HepG2 (cell line): ENCODE results near the gene ALCAM. TPM values are rescaled to one million over a fixed set of nuclear protein-coding genes. Genes with fewer than 3 reads are reported as not detected.

ENCODE experiments used
- ETV5 ChIP-seq: IDR thresholded peaks from 2 replicates; pipeline ENCODE4 v1.6.1; 2018; ENCODE audit warnings: missing biosample characterization, missing genetic modification reagents, inconsistent platforms, borderline replicate concordance
- HNF4A ChIP-seq: sonication (generic); formaldehyde crosslinking; IDR thresholded peaks from 2 replicates; pipeline ENCODE4 v1.4.0; 2020; ENCODE audit warnings: missing genetic modification reagents
- HNRNPL ChIP-seq: fragments of 200-400 bp; formaldehyde crosslinking; IDR thresholded peaks from 2 replicates; pipeline ENCODE4 v1.6.1; 2017; ENCODE audit warnings: mild to moderate bottlenecking, low read depth, low read length
- JARID2 ChIP-seq: sonication (generic); formaldehyde crosslinking; IDR thresholded peaks from 2 replicates; pipeline ENCODE4 v1.8.1; 2023; ENCODE audit warnings: missing genetic modification reagents, inconsistent platforms; ENCODE audit not compliant: insufficient replicate concordance
- KAT8 ChIP-seq: IDR thresholded peaks from 2 replicates; pipeline ENCODE4 v1.6.1; 2016; ENCODE audit warnings: missing genetic modification reagents, missing compliant biosample characterization
- KDM1A ChIP-seq: IDR thresholded peaks from 2 replicates; pipeline ENCODE4 v1.6.1; 2016; ENCODE audit warnings: missing compliant biosample characterization
- MAFG ChIP-seq: sonication (generic); formaldehyde crosslinking; IDR thresholded peaks from 2 replicates; pipeline ENCODE4 v1.5.1; 2020; ENCODE audit warnings: mild to moderate bottlenecking, missing genetic modification reagents
- POGZ ChIP-seq: sonication (generic); formaldehyde crosslinking; IDR thresholded peaks from 2 replicates; pipeline ENCODE4 v1.4.0; 2020; ENCODE audit warnings: mild to moderate bottlenecking, missing genetic modification reagents
- PRMT3 ChIP-seq: sonication (generic); formaldehyde crosslinking; IDR thresholded peaks from 2 replicates; pipeline ENCODE4 v1.8.1; 2022; ENCODE audit warnings: low read depth, mild to moderate bottlenecking, moderate library complexity, missing genetic modification reagents, borderline replicate concordance
- RBM22 ChIP-seq: fragments of 200-400 bp; formaldehyde crosslinking; optimal IDR thresholded peaks from 2 replicates; pipeline ENCODE3; 2017; ENCODE audit warnings: mild to moderate bottlenecking, low read length, moderate library complexity
- RCOR2 ChIP-seq: IDR thresholded peaks from 2 replicates; pipeline ENCODE4 v1.6.1; 2016; ENCODE audit warnings: missing biosample characterization, missing genetic modification reagents
- SALL1 ChIP-seq: sonication (generic); formaldehyde crosslinking; IDR thresholded peaks from 2 replicates; pipeline ENCODE4 v1.8.0; 2022; ENCODE audit warnings: mild to moderate bottlenecking, missing genetic modification reagents
- SNAI1 ChIP-seq: sonication (generic); formaldehyde crosslinking; IDR thresholded peaks from 2 replicates; pipeline ENCODE4 v1.5.0; 2020; ENCODE audit warnings: mild to moderate bottlenecking, missing genetic modification reagents, borderline replicate concordance
- ZC3H13 ChIP-seq: sonication (generic); formaldehyde crosslinking; IDR thresholded peaks from 2 replicates; pipeline ENCODE4 v1.8.1; 2023; ENCODE audit warnings: mild to moderate bottlenecking, missing genetic modification reagents, moderate library complexity
- ZKSCAN1 ChIP-seq: fragments of 150-350 bp; IDR thresholded peaks from 2 replicates; pipeline ENCODE4 v1.6.1; 2014; ENCODE audit warnings: low read length
- ZNF496 ChIP-seq: sonication (generic); formaldehyde crosslinking; IDR thresholded peaks from 2 replicates; pipeline ENCODE4 v1.8.1; 2023; ENCODE audit warnings: mild to moderate bottlenecking, moderate library complexity, missing genetic modification reagents; ENCODE audit not compliant: insufficient replicate concordance
- ZNF776 ChIP-seq: sonication (generic); formaldehyde crosslinking; IDR thresholded peaks from 2 replicates; pipeline ENCODE4 v1.4.0; 2020; ENCODE audit warnings: mild to moderate bottlenecking, missing genetic modification reagents
- polyA plus RNA-seq, 8 experiments: library from polyadenylated mRNA; depleted of rRNA in 3 of 8; stranded (reverse) in 7 of 8; unstranded in 1 of 8; fragments of >200 nt; fragmentation: Illumina TruSeq in 4 of 8; extraction: Trizol in 4 of 8; gene quantifications; 2 replicates each; pipeline versions ENCODE4 v1.2.1 to v1.2.3, GENCODE V29; 2011 to 2016; ENCODE audit warnings: low read depth in 4 of 8, missing spikeins in 1 of 8, mixed read lengths in 1 of 8; ENCODE audit not compliant: insufficient read depth in 1 of 8
- total RNA-seq, 5 experiments: library from RNA; depleted of rRNA; stranded (reverse); fragments of >200 nt; fragmentation: Illumina TruSeq; extraction: Trizol; gene quantifications; 2 replicates each; pipeline ENCODE4 v1.2.3, GENCODE V29; 2016; ENCODE audit warnings: low read depth in 1 of 5
- TF ChIP-seq, protein P1 (sequence below): sonication (generic); formaldehyde crosslinking; IDR thresholded peaks from 2 replicates; pipeline ENCODE4 v1.4.0; 2020; ENCODE audit warnings: missing genetic modification reagents
- TF ChIP-seq, protein P2 (sequence below): sonication (generic); formaldehyde crosslinking; IDR thresholded peaks from 2 replicates; pipeline ENCODE4 v1.8.1; 2022; ENCODE audit warnings: low read depth, mild to moderate bottlenecking, missing genetic modification reagents
- TF ChIP-seq, protein P3 (sequence below): sonication (generic); formaldehyde crosslinking; conservative IDR thresholded peaks from 2 replicates; pipeline ENCODE4 v1.8.0; 2022; ENCODE audit warnings: low read depth, missing genetic modification reagents
- TF ChIP-seq, protein P4 (sequence below): sonication (generic); formaldehyde crosslinking; IDR thresholded peaks from 2 replicates; pipeline ENCODE4 v1.8.0; 2022; ENCODE audit warnings: missing genetic modification reagents, mild to moderate bottlenecking, moderate library complexity, borderline replicate concordance

Gene ALCAM
- total and polyA plus RNA-seq, 2 of the 13 experiments (the other 11 are each of a cell fraction or from before 2014, with no cell fraction given), result 26.0 to 33.1 TPM

DNA sequence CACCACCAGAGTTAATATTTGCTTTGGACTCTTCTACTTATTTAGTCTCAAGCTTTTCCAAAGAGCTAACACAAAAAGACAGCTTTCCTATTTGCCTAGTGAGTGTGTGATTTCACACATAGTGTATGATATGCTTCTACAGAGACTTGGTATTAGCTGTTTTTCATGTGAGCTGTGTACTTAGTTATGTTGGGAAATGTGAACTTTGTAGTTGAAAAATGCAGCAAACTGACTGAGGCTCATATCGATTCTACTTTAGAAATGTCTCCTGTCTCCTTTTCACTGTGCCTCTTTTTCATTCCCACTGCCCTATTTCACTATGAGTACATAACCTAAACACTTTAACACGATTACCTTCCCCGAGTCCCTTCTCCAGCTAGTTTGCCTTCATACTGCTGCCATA, 136.5 kb downstream of the ALCAM start (continued):
- TF ChIP-seq, protein P1, sequence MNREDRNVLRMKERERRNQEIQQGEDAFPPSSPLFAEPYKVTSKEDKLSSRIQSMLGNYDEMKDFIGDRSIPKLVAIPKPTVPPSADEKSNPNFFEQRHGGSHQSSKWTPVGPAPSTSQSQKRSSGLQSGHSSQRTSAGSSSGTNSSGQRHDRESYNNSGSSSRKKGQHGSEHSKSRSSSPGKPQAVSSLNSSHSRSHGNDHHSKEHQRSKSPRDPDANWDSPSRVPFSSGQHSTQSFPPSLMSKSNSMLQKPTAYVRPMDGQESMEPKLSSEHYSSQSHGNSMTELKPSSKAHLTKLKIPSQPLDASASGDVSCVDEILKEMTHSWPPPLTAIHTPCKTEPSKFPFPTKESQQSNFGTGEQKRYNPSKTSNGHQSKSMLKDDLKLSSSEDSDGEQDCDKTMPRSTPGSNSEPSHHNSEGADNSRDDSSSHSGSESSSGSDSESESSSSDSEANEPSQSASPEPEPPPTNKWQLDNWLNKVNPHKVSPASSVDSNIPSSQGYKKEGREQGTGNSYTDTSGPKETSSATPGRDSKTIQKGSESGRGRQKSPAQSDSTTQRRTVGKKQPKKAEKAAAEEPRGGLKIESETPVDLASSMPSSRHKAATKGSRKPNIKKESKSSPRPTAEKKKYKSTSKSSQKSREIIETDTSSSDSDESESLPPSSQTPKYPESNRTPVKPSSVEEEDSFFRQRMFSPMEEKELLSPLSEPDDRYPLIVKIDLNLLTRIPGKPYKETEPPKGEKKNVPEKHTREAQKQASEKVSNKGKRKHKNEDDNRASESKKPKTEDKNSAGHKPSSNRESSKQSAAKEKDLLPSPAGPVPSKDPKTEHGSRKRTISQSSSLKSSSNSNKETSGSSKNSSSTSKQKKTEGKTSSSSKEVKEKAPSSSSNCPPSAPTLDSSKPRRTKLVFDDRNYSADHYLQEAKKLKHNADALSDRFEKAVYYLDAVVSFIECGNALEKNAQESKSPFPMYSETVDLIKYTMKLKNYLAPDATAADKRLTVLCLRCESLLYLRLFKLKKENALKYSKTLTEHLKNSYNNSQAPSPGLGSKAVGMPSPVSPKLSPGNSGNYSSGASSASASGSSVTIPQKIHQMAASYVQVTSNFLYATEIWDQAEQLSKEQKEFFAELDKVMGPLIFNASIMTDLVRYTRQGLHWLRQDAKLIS, result no peak
- TF ChIP-seq MAFG (no peak), KDM1A (CRISPR knock-in tag) (no peak), ETV5 (peak; percentile 31; the same call in 1 of the 2 replicates), ZNF776 (CRISPR knock-in tag) (no peak), RBM22 (no peak), HNF4A (peak; percentile 98), POGZ (CRISPR knock-in tag) (peak; percentile 82), ZC3H13 (CRISPR knock-in tag) (no peak), PRMT3 (no peak; the same call in 1 of the 2 replicates), HNRNPL (no peak), SNAI1 (CRISPR knock-in tag) (no peak), KAT8 (CRISPR knock-in tag) (0 out of 2 replicates have a peak, but pooled peaks have one; percentile 66), SALL1 (peak; percentile 88; the same call in 1 of the 2 replicates), RCOR2 (CRISPR knock-in tag) (peak; percentile 54; the same call in 1 of the 2 replicates), ZKSCAN1 (no peak), JARID2 (CRISPR knock-in tag) (no peak), ZNF496 (CRISPR knock-in tag) (no peak)
- TF ChIP-seq, protein P2, sequence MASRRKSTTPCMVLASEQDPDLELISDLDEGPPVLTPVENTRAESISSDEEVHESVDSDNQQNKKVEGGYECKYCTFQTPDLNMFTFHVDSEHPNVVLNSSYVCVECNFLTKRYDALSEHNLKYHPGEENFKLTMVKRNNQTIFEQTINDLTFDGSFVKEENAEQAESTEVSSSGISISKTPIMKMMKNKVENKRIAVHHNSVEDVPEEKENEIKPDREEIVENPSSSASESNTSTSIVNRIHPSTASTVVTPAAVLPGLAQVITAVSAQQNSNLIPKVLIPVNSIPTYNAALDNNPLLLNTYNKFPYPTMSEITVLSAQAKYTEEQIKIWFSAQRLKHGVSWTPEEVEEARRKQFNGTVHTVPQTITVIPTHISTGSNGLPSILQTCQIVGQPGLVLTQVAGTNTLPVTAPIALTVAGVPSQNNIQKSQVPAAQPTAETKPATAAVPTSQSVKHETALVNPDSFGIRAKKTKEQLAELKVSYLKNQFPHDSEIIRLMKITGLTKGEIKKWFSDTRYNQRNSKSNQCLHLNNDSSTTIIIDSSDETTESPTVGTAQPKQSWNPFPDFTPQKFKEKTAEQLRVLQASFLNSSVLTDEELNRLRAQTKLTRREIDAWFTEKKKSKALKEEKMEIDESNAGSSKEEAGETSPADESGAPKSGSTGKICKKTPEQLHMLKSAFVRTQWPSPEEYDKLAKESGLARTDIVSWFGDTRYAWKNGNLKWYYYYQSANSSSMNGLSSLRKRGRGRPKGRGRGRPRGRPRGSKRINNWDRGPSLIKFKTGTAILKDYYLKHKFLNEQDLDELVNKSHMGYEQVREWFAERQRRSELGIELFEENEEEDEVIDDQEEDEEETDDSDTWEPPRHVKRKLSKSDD (CRISPR knock-in tag), result 0 out of 2 replicates have a peak, but pooled peaks have one; percentile 30
- TF ChIP-seq, protein P3, sequence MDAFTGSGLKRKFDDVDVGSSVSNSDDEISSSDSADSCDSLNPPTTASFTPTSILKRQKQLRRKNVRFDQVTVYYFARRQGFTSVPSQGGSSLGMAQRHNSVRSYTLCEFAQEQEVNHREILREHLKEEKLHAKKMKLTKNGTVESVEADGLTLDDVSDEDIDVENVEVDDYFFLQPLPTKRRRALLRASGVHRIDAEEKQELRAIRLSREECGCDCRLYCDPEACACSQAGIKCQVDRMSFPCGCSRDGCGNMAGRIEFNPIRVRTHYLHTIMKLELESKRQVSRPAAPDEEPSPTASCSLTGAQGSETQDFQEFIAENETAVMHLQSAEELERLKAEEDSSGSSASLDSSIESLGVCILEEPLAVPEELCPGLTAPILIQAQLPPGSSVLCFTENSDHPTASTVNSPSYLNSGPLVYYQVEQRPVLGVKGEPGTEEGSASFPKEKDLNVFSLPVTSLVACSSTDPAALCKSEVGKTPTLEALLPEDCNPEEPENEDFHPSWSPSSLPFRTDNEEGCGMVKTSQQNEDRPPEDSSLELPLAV, result no peak
- TF ChIP-seq, protein P4, sequence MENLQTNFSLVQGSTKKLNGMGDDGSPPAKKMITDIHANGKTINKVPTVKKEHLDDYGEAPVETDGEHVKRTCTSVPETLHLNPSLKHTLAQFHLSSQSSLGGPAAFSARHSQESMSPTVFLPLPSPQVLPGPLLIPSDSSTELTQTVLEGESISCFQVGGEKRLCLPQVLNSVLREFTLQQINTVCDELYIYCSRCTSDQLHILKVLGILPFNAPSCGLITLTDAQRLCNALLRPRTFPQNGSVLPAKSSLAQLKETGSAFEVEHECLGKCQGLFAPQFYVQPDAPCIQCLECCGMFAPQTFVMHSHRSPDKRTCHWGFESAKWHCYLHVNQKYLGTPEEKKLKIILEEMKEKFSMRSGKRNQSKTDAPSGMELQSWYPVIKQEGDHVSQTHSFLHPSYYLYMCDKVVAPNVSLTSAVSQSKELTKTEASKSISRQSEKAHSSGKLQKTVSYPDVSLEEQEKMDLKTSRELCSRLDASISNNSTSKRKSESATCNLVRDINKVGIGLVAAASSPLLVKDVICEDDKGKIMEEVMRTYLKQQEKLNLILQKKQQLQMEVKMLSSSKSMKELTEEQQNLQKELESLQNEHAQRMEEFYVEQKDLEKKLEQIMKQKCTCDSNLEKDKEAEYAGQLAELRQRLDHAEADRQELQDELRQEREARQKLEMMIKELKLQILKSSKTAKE, result peak; percentile 71; the same call in 1 of the 2 replicates
